OCI-LY7 (cell line): ENCODE results near the gene DNAH7. TPM values are rescaled to one million over a fixed set of nuclear protein-coding genes. Genes with fewer than 3 reads are reported as not detected.

Source experiments
- BruUV-seq: library from RNA; stranded (reverse); fragments of 400-500 nt; replicated peaks from 2 replicates; lab custom pipeline; 2021; lab: Mats Ljungman, UMichigan
- CTCF ChIA-PET: fragments of 300-600 bp; sonication (Branson Sonifier 250); formaldehyde crosslinking; loops from one replicate; lab custom pipeline; 2022; ENCODE audit warnings: antibody characterized with exemption; ENCODE audit not compliant: unreplicated experiment; lab: Charles Lee
- POLR2A ChIA-PET: fragments of 300-600 bp; sonication (Branson Sonifier 250); formaldehyde crosslinking; loops from one replicate; lab custom pipeline; 2022; ENCODE audit warnings: antibody characterized with exemption; lab: Charles Lee
- DNase-seq: peaks from one replicate; pipeline ENCODE4 v3.0.0-alpha.2; 2015; ENCODE audit warnings: low spot score
- H2AFZ ChIP-seq: fragments of 200-600 bp; sonication (generic), shearing (Covaris generic); 2 replicates; pipeline ENCODE4 v1.6.1; 2014; ENCODE audit warnings: mild to moderate bottlenecking, antibody characterized with exemption, low read length, moderate library complexity
- H3K27ac ChIP-seq: fragments of 200-600 bp; sonication (generic); 2 replicates; pipeline ENCODE4 v1.5.1; 2014; ENCODE audit warnings: mixed run types, low read depth, mild to moderate bottlenecking, moderate library complexity, low read length, inconsistent platforms; ENCODE audit not compliant: poor library complexity, severe bottlenecking
- H3K36me3 ChIP-seq: fragments of 200-600 bp; sonication (generic); 2 replicates; pipeline ENCODE4 v1.6.1; 2014; ENCODE audit warnings: mild to moderate bottlenecking, antibody characterized with exemption, low read length, moderate library complexity, mixed read lengths; ENCODE audit not compliant: insufficient read depth
- H3K4me1 ChIP-seq: fragments of 200-600 bp; sonication (generic); 2 replicates; pipeline ENCODE4 v1.5.1; 2014; ENCODE audit warnings: mild to moderate bottlenecking, low read length; ENCODE audit not compliant: insufficient read depth, poor library complexity, severe bottlenecking
- H3K4me2 ChIP-seq: fragments of 200-600 bp; sonication (generic); 2 replicates; pipeline ENCODE4 v1.6.1; 2014; ENCODE audit warnings: mild to moderate bottlenecking, low read length
- H3K4me3 ChIP-seq: fragments of 200-600 bp; sonication (generic); 2 replicates; pipeline ENCODE4 v1.5.1; 2014; ENCODE audit warnings: mild to moderate bottlenecking, low read depth, low read length; ENCODE audit not compliant: poor library complexity, severe bottlenecking
- H3K79me2 ChIP-seq: fragments of 200-600 bp; sonication (generic); 2 replicates; pipeline ENCODE4 v1.6.1; 2016; ENCODE audit warnings: low read depth, mild to moderate bottlenecking, low read length, moderate library complexity, mixed read lengths; ENCODE audit not compliant: insufficient read depth
- H3K9me2 ChIP-seq: fragments of 200-600 bp; sonication (generic); 2 replicates; pipeline ENCODE4 v1.6.1; 2016; ENCODE audit warnings: mild to moderate bottlenecking, low read length, mixed read lengths; ENCODE audit not compliant: insufficient read depth
- H3K9me3 ChIP-seq: fragments of 200-600 bp; sonication (generic); 2 replicates; pipeline ENCODE4 v1.6.1; 2014; ENCODE audit warnings: mild to moderate bottlenecking, mixed run types, low read length, mixed read lengths
- H4K20me1 ChIP-seq: fragments of 200-600 bp; sonication (generic); 2 replicates; pipeline ENCODE4 v1.6.1; 2014; ENCODE audit warnings: mild to moderate bottlenecking, antibody characterized with exemption, low read length, moderate library complexity, mixed read lengths; ENCODE audit not compliant: insufficient read depth
- EZH2phosphoT487 ChIP-seq: fragments of 200-600 bp; sonication (generic); IDR thresholded peaks from 2 replicates; pipeline ENCODE4 v1.6.1; 2018; ENCODE audit warnings: low read depth, borderline replicate concordance, mild to moderate bottlenecking, mixed run types, antibody characterized with exemption, low read length, moderate library complexity, mixed read lengths
- intact Hi-C: fragments of 100-400 bp; cut with micrococcal nuclease; formaldehyde crosslinking; loops from one replicate; pipeline ENCODE4 v1.10.0; 2022; ENCODE audit not compliant: unreplicated experiment
- total RNA-seq, 2 experiments: library from RNA; depleted of rRNA in 1 of 2; stranded (reverse); fragments of >200 nt in 1 of 2; shearing (Covaris generic) in 1 of 2; gene quantifications; 2 replicates each; pipeline ENCODE4 v1.2.3, GENCODE V29; 2014 to 2022
- TF ChIP-seq, protein P1 (sequence below): fragments of 200-600 bp; sonication (generic); conservative IDR thresholded peaks from 2 replicates; pipeline ENCODE4 v1.5.1; 2014; ENCODE audit warnings: mild to moderate bottlenecking, antibody characterized with exemption, low read length, moderate library complexity, mixed read lengths

The DNAH7 gene
- total RNA-seq, 2 experiments from 2014 or later: not detected

DNA sequence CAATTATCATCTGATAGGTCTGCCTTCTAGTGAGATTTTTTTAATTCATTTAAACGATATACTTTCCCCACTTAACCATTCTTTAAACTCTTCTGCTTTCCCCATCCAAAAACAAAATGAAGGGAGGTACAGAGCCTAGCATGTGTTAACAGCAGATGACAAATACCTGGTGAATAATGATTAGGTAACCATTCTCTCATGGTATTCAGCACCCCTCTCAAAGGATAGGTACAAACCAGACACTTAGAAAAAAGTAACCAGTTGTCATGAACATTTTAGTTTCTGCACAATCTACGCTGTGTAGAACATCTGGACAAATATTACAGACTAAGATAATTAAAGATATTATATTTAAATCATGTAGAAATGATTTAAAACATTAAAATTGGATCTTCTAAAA lies 56.3 kb downstream of the DNAH7 start:
- no TSS peak for BruUV-seq
- Histone ChIP-seq H2AFZ (no peak overlapping the region), H3K36me3 (no peaks in the 10 kb centered on the region), H3K4me2 (no peak overlapping the region), H3K79me2 (no peaks in the 10 kb centered on the region), H3K27ac (no peak overlapping the region), H3K4me3 (no peak overlapping the region), H3K9me2 (no peaks in the 10 kb centered on the region), H3K4me1 (no peaks in the 10 kb centered on the region), H4K20me1 (no peaks in the 10 kb centered on the region), H3K9me3 (no peaks in the 10 kb centered on the region)
- no peak for DNase-seq
- TF ChIP-seq, protein P1, sequence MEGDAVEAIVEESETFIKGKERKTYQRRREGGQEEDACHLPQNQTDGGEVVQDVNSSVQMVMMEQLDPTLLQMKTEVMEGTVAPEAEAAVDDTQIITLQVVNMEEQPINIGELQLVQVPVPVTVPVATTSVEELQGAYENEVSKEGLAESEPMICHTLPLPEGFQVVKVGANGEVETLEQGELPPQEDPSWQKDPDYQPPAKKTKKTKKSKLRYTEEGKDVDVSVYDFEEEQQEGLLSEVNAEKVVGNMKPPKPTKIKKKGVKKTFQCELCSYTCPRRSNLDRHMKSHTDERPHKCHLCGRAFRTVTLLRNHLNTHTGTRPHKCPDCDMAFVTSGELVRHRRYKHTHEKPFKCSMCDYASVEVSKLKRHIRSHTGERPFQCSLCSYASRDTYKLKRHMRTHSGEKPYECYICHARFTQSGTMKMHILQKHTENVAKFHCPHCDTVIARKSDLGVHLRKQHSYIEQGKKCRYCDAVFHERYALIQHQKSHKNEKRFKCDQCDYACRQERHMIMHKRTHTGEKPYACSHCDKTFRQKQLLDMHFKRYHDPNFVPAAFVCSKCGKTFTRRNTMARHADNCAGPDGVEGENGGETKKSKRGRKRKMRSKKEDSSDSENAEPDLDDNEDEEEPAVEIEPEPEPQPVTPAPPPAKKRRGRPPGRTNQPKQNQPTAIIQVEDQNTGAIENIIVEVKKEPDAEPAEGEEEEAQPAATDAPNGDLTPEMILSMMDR: no peak
- TF ChIP-seq EZH2phosphoT487: no peak
- intact Hi-C loops: no loop called here
- CTCF ChIA-PET: no interaction called here
- POLR2A ChIA-PET: no interaction called here

DNA sequence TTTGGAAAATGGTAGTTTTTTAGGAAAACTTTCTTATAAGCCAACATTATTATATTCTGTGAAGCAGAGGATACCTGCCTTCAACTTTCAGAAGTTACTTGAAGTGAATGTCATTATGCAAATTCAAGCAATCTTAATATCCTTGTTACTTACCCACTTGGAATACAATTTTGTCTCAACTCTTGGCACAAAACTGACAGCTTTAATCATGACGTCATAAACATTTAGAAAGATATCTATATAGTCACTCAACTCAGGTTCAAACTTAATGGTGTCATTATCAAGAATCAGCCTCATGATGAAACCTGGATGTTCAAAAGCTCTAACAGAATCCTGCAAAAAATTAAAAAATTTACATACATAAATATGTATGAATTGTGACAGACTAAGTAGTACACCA lies 68.1 kb downstream of the DNAH7 start:
- CTCF ChIA-PET: no interaction called here
- H2AFZ ChIP-seq: no peak overlapping the region
- H3K79me2 ChIP-seq: no peaks in the 10 kb centered on the region
- no peak for DNase-seq
- no peaks in the 10 kb centered on the region for H3K9me3 ChIP-seq
- H3K36me3 ChIP-seq: no peaks in the 10 kb centered on the region
- no peak overlapping the region for H3K27ac ChIP-seq
- no peaks in the 10 kb centered on the region for H4K20me1 ChIP-seq
- no peaks in the 10 kb centered on the region for H3K4me1 ChIP-seq
- no peaks in the 10 kb centered on the region for H3K9me2 ChIP-seq
- BruUV-seq: no TSS peak
- POLR2A ChIA-PET: interaction anchor here (0.6 to 1.1 kb wide), 3 partner anchors 30 to 634 kb away, joined by 3 to 4 read pairs (median 3); no protein-coding TSS in a partner anchor
- H3K4me3 ChIP-seq: no peak overlapping the region
- H3K4me2 ChIP-seq: no peak overlapping the region
- no peak for TF ChIP-seq EZH2phosphoT487
- TF ChIP-seq, protein P1: no peak
- intact Hi-C loops: no loop called here

DNA sequence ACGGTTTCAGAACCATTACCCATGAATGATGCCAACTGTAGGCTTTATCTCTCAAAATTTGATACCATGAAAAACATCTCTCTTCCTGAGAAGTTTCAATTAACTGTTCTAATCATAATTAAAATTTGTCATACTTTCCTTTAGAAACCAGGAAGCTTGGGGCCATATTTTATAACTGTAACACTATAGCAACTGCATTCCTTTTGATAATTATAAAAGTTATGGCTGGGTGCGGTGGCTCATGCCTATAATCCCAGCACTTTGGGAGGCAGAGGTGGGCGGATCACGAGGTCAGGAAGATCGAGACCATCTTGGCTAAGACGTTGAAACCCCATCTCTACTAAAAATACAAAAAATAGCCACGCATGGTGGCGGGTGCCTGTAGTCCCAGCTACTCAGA lies 70.6 kb downstream of the DNAH7 start:
- BruUV-seq: no TSS peak
- no peaks in the 10 kb centered on the region for H3K4me1 ChIP-seq
- no peaks in the 10 kb centered on the region for H3K36me3 ChIP-seq
- no peaks in the 10 kb centered on the region for H3K79me2 ChIP-seq
- H3K4me3 ChIP-seq: no peak overlapping the region
- ChIA-PET CTCF (no interaction called here), POLR2A (interaction anchor here (0.7 to 0.8 kb wide), 2 partner anchors 327 to 1977 kb away, joined by 3 to 4 read pairs; no protein-coding TSS in a partner anchor)
- H3K27ac ChIP-seq: no peak overlapping the region
- H2AFZ ChIP-seq: no peak overlapping the region
- no peak for TF ChIP-seq EZH2phosphoT487
- TF ChIP-seq, protein P1: no peak
- H3K9me3 ChIP-seq: no peaks in the 10 kb centered on the region
- no peaks in the 10 kb centered on the region for H3K9me2 ChIP-seq
- intact Hi-C loops: no loop called here
- H3K4me2 ChIP-seq: no peak overlapping the region
- no peaks in the 10 kb centered on the region for H4K20me1 ChIP-seq
- DNase-seq: no peak
